HG02798 (cell line): ENCODE measurements around the gene C1QTNF9B.

ENCODE experiments used
- ATAC-seq: cut with Tn5 transposase; IDR thresholded peaks from one replicate; pipeline ENCODE4 v1.9.1; 2021; ENCODE audit warnings: mild to moderate bottlenecking; ENCODE audit not compliant: unreplicated experiment, poor library complexity

The C1QTNF9B gene

GRCh38 chr13:23861310-23861709 is 36.0 kb downstream of the C1QTNF9B start:
- ATAC-seq = no peak

DNA sequence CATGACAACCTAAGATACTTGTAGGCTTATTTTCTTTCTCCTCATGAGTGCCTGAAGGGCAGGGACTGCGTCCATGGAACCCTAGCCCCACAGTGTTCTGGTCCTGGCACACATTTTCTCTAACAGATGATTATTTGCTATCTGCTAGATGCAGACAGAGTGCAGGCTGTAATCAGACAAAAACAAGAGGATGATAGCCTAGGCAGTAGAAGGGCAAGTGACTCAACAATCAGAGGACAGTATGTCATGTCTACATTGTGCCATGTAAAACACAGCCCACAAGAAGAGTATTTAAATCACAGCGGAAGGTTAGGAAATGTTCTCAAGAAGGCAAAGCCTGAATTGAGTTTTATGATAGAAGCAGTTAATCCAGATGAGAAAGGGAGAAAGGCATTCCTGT is 37.4 kb downstream of the C1QTNF9B start:
- ATAC-seq = no peak

DNA sequence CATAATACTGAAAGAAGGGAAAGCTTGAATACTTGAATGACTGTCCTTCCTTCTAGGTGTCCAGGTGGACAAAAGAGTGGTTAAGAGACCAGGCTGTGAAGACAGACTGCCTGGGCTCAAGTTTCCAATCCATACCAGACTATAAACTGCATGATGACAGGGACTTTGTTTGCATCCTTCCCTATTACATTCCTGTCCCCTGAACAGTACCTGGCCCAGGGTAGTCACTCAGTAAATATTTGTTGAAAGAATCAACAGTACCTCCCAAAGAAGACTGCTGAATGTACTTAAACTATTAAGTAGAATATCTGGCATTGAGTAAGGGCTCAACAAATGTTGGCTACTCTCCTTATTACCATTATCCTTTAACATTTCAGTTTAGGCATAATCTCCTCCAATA is 37.8 kb downstream of the C1QTNF9B start:
- ATAC-seq = no peak

GRCh38 chr13:23858546-23858945 is 38.8 kb downstream of the C1QTNF9B start:
- no peak for ATAC-seq

DNA sequence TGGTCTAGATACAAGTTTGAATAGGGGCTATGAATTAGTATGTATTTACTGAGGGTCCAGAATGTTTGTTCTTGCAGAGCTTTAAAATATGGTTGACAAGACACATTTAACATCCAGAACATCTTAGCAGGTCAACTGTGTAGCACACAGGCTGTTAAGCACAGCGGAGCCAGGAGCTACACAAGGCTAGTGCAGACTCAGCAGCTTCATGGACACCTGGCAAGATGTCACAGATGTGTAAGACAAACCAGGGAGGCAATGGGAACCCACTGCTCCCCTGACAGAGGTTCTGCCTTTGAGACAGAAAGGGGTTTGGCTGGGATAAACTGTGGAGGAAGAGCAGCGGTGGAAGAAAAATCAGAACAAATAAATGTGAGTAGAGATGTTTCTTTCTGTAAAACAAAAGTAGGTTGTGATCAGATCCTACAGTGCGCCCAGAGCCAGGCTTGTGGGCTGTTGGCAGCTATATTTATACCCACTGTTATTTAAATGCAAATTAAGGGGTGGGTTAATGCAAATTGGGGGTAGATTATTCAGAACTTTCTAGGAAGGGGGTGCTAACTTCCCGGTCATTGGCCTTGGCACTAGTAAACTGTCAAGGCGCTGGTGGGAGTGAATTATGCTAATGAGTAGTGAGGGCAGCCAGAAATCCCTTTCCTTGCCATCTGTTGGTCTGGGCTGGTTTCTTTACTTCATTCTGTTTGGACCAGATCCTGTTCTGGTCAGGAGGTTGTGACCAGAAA is 41.1 kb downstream of the C1QTNF9B start:
- ATAC-seq = no peak

GRCh38 chr13:23855360-23855759 is 41.9 kb downstream of the C1QTNF9B start:
- ATAC-seq = no peak

DNA sequence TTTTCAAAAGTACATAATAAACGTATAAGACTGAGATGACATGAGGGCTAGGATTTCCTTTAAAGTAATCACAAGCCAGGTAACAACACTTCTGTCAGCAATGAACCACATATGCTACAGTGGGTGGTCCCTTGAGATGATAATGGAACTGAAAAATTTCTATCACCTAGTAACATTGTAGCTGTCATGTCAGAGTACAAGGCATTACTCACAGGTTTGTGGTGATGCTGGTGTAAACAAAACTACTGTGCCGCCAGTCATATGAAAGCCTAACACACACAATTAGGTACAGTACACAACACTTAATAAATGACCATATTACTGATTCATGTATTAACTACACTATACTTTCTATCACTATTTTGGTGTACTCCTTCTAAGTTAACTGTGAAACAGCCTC is 45.0 kb downstream of the C1QTNF9B start:
- no peak for ATAC-seq

GRCh38 chr13:23851106-23851505 is 46.2 kb downstream of the C1QTNF9B start:
- ATAC-seq = no peak

DNA sequence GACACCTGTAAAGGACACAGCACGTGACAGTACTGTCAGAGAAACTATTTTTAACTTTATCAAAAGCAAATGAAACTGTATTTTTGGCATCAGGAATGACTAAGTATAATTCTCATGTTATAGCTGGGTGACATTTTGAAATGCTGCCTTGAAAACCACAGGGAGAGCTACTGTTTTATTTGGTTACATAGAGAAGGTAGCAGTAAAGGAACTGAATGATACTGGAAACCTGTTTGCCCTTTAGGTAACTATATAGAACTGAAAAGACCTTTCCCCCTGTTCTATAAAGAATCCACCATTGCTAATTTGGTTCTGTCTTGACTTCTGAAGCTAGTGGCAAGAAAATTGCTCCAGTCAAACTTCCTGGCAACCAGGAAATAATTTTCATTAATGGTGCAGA is 47.2 kb downstream of the C1QTNF9B start:
- ATAC-seq = no peak

- ATAC-seq = no peak
Measured at GRCh38 chr13:23849670-23850069, 47.6 kb downstream of the C1QTNF9B start.

DNA sequence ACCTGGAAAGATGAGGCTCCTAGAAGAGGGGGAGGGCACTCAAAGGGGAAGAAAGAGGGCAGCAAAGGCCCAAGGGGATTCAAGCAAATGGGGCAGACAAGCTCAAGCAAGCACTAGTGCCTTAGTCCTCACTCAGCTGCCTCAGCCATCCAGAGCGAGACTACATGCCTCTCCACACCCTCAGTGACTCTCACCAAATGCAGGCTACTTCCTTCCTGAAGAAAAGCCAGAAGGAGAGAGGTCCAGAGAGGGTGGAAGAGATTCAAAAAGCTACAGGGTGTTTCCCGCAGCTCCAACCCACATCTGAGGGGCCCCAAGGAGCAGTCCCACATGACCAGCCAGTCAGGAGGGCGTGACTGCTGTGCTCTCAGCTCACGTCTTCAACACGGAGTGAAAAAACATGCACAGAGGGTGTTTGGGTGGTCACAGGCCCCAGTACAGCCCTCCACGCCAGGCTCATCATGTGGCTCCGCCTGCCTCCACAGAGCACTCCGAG is 48.6 kb downstream of the C1QTNF9B start:
- no peak for ATAC-seq

GRCh38 chr13:23848019-23848418 is 49.3 kb downstream of the C1QTNF9B start:
- no peak for ATAC-seq

DNA sequence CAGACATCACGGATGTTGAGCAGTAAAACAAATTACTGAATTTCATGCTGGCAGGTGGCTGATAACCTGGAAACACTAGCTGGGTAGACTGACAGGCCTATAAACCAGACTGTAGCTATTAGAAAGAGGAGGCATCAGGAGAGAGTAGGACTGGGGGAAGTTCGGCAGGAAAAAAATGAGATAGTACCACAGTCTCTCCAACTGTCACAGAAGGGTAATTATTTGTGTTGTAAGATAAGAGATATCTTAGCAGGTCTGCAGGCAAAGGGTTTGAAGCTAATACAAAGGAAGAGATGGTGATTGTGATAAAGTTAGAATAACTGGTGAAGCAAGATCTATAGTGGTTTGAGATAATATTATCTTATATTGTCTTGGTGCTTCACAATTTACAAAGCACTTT is 49.8 kb downstream of the C1QTNF9B start:
- ATAC-seq = no peak

- ATAC-seq = peak; percentile 24
Measured at GRCh38 chr13:23845105-23845725, 52.1 kb downstream of the C1QTNF9B start.

DNA sequence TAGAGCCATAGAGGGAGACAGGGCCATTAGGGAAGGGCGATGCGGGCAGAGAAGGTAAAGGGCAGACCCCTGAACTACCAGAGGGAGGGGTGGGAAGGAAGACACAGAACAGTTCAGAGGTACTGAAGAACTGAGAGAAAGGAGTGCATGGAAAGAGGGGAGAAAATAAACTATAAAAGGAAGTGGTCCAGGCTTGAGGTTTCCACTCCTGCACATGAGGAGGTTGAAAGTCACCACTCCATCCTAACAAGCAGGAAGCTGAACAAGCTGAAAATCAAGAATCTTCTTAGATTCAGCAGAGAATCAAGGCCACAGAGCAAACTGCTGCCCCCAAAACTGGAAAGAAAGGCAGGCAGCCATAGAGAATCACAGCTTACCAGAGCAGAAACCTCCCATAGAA is 53.2 kb downstream of the C1QTNF9B start:
- no peak for ATAC-seq

DNA sequence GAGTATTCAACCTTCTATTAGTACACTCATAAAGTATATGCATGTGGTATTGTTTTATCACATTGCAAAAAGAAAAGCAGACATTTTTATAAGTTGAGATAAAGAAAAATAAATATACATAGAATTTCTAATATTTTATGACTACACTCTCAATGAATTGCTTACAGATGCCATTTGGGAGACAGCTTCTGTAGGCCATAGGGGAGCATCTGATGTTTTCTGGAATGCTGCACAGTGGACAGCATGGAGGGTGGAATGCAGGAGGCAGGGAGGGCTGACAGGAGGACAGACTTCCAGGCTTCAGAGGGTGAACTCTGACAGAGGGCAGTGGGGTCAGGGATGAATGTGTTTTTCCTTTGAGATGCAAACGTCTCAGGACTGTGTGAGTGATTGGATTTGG is 53.9 kb downstream of the C1QTNF9B start:
- no peak for ATAC-seq

GRCh38 chr13:23842406-23842805 is 54.9 kb downstream of the C1QTNF9B start:
- no peak for ATAC-seq
